IPS-18a (cell line): ENCODE data around the gene CNTN1.

Experiments used
- H3K27ac ChIP-seq: one replicate; pipeline ENCODE4 v1.5.1; 2013; ENCODE audit warnings: low read length
- H3K27me3 ChIP-seq: one replicate; pipeline ENCODE4 v1.6.1; 2013; ENCODE audit warnings: mild to moderate bottlenecking, low read length; ENCODE audit not compliant: control insufficient read depth, insufficient read depth
- H3K36me3 ChIP-seq: one replicate; pipeline ENCODE4 v1.6.1; 2013; ENCODE audit warnings: low read depth, low read length; ENCODE audit not compliant: control insufficient read depth
- H3K4me1 ChIP-seq: one replicate; pipeline ENCODE4 v1.6.1; 2013; ENCODE audit warnings: low read depth, low read length; ENCODE audit not compliant: control insufficient read depth
- H3K4me3 ChIP-seq: one replicate; pipeline ENCODE4 v1.5.1; 2013; ENCODE audit warnings: low read length
- H3K9ac ChIP-seq: one replicate; pipeline ENCODE4 v1.6.1; 2013; ENCODE audit warnings: mild to moderate bottlenecking, low read length, moderate library complexity
- H3K9me3 ChIP-seq: one replicate; pipeline ENCODE4 v1.6.1; 2013; ENCODE audit warnings: low read depth, low read length; ENCODE audit not compliant: control insufficient read depth

The CNTN1 gene

DNA sequence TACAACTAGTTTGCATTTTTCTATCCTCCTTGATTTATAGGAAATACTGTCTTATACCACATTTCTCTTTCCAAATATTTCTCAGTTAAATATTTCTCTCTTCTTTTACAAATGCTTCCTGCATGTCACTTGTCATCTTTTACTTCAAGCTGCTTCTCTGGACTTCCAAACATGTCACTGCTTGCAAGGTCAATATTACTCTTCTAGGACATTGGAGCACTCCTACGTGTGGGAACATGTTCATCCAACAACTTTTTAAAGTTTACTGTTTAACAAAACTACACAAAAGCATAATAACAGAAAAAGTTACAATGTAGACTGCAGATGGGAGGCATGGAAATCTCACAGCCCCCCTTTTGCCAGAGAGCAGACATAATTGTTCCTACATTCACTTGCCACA lies 28.5 kb upstream of the CNTN1 start:
- H3K27me3 ChIP-seq: no peaks in the 10 kb centered on the region
- no peaks in the 10 kb centered on the region for H3K36me3 ChIP-seq

DNA sequence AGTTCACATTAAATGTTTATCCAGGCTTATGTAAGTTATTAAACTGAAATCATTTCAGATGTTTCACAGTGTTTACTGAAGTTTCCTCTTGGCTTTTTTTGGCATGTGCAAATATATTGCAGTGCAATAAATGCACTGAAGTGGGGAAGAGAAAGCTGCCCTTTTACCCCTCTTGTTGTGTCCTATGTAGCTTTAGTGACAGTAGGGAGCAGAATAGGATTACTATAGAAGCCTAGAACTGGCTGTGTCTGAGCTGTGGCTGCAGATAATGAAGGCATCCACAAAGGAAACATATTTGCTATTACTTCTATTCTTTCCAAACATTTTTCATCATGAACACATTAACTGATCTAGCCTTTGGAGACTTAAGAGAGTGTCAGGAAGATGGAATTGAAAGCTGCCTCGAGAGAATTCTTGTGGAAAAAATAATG lies 24.1 kb upstream of the CNTN1 start:
- Histone ChIP-seq H3K4me1 (peaks cover 6% of the 10 kb centered on the region), H3K9ac (no peak overlapping the region), H3K36me3 (no peaks in the 10 kb centered on the region), H3K27ac (no peak overlapping the region), H3K9me3 (no peaks in the 10 kb centered on the region), H3K4me3 (no peak overlapping the region), H3K27me3 (no peaks in the 10 kb centered on the region)

More for the DNA sequence above, 28.5 kb upstream of the CNTN1 start:
- Histone ChIP-seq H3K9ac (no peak overlapping the region), H3K27ac (no peak overlapping the region), H3K4me1 (no peaks in the 10 kb centered on the region), H3K9me3 (no peaks in the 10 kb centered on the region), H3K4me3 (no peak overlapping the region)

DNA sequence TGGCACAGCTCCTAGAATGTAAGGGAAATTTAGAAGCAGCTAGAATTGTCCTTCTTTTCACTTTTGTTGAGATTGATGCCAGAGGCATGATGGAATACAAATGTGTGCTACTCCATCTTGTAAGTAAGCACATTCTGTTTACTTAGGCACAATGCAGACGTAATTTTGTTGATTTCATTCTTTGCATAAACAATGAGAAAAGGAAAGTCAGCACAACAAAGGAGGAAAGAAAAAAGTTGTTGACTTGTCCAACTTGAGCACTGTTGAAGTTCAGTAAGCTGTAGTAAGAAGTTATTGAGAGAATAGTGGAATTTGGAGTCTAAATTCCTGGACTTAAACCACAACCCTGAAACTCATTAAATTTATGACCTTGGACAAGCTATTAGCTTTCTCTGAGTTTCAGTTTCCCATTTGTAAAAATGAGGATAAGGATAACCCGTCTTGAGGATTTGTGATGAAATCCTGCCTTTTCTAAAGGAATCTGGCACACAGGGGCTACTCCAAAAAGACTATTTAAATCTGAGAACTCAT lies 19.4 kb upstream of the CNTN1 start:
- no peak overlapping the region for H3K9ac ChIP-seq
- H3K27me3 ChIP-seq: no peaks in the 10 kb centered on the region
- H3K4me3 ChIP-seq: no peak overlapping the region
- H3K9me3 ChIP-seq: no peaks in the 10 kb centered on the region
- peaks cover 6% of the 10 kb centered on the region for H3K4me1 ChIP-seq
- no peaks in the 10 kb centered on the region for H3K36me3 ChIP-seq
- H3K27ac ChIP-seq: no peak overlapping the region

DNA sequence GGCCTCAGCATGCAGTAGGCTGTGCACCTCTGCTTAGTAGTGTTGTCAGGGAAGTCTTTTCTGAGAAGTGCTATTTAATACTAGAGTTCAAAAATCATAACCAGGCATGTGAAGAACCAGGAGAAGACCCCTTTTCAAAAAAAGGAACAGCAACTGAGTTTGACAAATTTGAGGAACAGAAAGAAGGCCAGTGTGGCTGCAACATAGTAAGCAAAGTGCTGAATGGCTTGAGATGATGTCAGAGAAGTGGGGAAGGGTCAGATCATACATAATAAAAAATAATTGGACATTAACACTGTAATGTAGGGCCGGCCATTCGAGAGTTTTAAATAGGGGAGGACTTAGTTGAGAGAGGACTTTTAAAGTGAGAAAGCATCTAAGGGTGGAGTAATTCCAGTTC lies 11.1 kb upstream of the CNTN1 start:
- Histone ChIP-seq H3K4me1 (no peaks in the 10 kb centered on the region), H3K36me3 (no peaks in the 10 kb centered on the region), H3K27ac (no peak overlapping the region), H3K9ac (no peak overlapping the region), H3K27me3 (no peaks in the 10 kb centered on the region), H3K4me3 (no peak overlapping the region), H3K9me3 (no peaks in the 10 kb centered on the region)

DNA sequence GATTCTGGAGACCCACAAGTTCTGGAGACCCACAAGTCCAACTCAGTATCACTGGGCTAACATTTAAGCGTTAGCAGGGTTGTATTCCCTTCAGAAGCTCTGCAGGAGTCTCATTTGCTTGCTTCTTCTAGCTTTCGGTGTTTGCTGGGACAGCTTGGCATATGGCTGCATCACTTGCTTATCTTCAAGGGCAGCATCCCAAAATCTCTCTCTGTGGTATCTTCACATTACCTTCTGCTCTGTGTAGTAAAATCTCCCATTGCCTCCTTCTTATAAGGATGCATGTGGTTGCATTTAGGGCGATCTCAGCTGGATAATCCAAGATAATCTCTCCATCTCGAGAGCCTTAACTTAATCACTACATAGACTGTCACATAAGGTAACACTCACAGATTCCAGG lies 7.3 kb upstream of the CNTN1 start:
- no peak overlapping the region for H3K27ac ChIP-seq
- no peaks in the 10 kb centered on the region for H3K4me1 ChIP-seq
- H3K9ac ChIP-seq: no peak overlapping the region
- H3K36me3 ChIP-seq: no peaks in the 10 kb centered on the region
- H3K4me3 ChIP-seq: no peak overlapping the region
- H3K9me3 ChIP-seq: no peaks in the 10 kb centered on the region
- H3K27me3 ChIP-seq: no peaks in the 10 kb centered on the region

DNA sequence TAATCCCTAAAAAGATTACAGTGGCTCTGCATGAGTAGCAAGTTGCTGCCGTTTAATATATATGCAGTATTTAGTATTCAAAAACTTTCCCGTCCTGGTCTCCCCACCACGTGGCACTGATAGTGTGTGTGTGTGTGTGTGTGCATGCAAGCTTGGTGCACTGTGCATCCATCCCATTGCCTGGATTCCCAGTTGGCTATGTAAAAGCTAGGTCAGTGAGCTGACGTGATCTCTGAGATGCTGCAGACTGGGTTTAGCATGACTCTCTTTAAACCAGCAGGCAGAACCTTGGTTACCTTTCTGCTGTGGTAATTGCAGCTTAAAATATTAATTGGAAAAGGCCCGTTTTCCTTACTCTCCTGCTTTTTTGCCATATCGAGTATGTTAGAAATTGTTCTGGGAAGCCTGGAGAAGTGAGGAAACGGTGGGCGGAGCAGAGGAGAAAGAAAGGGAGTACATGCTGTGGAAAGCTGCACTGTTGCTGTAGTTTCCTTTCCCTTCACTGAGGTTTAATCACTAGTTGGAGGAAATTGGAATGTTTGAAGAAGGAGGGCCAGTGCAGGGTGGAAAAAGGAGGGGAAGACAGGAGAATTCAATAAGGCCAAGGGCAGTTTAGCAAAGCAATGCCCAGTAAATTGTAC lies 4.0 kb upstream of the CNTN1 start:
- Histone ChIP-seq H3K27ac (no peak overlapping the region), H3K27me3 (peaks cover 15% of the 10 kb centered on the region), H3K9me3 (no peaks in the 10 kb centered on the region), H3K4me1 (peaks cover 6% of the 10 kb centered on the region), H3K9ac (no peak overlapping the region), H3K4me3 (no peak overlapping the region), H3K36me3 (no peaks in the 10 kb centered on the region)

DNA sequence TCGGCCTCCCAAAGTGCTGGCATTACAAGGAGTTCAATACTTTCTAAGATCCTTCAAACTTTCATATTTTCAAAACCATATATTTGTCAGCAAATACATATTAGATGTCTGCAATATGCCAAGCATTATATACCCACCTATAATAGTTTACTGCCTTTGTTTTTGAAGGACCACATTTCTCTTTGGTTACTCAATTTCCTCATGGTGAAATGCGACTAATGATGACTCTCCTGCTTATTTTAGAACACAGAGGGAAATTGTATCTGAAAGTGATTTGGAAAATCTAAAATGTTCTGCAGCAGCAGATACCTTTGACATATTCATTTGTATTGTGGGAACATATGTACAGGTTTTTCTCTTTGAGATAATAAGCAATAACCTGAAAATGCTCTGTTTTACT lies 2.7 kb upstream of the CNTN1 start:
- peaks cover 6% of the 10 kb centered on the region for H3K4me1 ChIP-seq
- H3K9ac ChIP-seq: no peak overlapping the region
- H3K27ac ChIP-seq: no peak overlapping the region
- no peaks in the 10 kb centered on the region for H3K9me3 ChIP-seq
- H3K27me3 ChIP-seq: peaks cover 18% of the 10 kb centered on the region
- H3K36me3 ChIP-seq: no peaks in the 10 kb centered on the region
- no peak overlapping the region for H3K4me3 ChIP-seq

DNA sequence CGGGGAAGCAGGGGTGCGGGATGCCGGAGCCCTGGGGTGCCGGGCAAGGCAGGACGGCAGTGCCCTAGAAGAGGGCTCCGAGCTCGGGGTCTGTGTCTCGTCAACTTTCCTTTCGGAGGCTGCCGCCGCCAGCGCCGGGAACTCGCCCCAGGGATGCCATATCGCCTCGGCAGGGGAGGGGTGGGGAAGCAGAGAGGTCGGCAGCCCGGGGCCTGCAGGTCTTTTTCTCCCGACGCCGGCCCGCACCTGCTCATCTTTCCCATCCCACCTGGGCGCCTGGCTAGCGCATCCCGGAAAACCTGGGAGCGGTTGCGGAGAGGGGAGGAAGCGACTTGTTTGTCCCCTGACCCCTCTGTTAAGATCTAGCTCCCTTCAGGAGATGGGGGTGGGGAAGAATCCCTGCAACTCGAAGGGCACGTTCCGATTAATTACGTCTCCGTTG lies 547 bp downstream of the CNTN1 start:
- H3K9me3 ChIP-seq: no peaks in the 10 kb centered on the region
- peak overlapping the region; percentile 79 for H3K4me3 ChIP-seq
- H3K4me1 ChIP-seq: peaks cover 6% of the 10 kb centered on the region
- no peak overlapping the region for H3K9ac ChIP-seq
- peaks cover 18% of the 10 kb centered on the region for H3K27me3 ChIP-seq
- no peaks in the 10 kb centered on the region for H3K36me3 ChIP-seq
- no peak overlapping the region for H3K27ac ChIP-seq

DNA sequence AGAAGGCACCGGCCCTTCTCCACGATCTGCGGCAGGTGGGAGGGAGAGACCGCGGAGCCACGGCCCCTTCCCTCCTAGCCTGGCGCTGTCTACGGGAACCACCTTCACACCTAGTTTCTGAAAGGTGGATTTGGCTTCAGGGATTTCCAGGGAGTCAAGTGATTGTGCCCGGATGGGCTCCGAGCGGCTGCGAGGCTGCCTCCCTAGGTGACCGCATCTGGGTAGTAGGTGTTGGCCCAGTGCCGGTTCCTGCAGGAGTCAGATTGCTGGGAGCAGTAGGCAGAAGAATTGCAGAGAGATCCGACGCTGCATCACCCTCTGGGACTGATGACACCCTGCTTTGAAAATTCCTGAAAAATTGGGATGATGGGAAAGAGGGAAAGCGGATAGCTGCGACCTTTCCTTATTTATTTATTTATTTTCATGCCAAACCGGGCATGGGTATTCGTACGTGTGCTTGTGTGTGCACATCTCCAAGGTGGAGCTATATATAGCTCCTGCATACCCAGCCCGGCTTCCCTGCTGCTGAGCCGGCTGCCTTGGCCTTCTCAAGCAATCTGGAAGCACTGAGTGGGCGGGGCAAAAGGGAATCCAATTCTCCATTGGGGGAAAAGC lies 1.1 kb downstream of the CNTN1 start:
- Histone ChIP-seq H3K27me3 (peaks cover 18% of the 10 kb centered on the region), H3K9me3 (no peaks in the 10 kb centered on the region), H3K9ac (no peak overlapping the region), H3K27ac (no peak overlapping the region), H3K36me3 (no peaks in the 10 kb centered on the region), H3K4me3 (peak overlapping the region; percentile 79), H3K4me1 (peaks cover 6% of the 10 kb centered on the region)

DNA sequence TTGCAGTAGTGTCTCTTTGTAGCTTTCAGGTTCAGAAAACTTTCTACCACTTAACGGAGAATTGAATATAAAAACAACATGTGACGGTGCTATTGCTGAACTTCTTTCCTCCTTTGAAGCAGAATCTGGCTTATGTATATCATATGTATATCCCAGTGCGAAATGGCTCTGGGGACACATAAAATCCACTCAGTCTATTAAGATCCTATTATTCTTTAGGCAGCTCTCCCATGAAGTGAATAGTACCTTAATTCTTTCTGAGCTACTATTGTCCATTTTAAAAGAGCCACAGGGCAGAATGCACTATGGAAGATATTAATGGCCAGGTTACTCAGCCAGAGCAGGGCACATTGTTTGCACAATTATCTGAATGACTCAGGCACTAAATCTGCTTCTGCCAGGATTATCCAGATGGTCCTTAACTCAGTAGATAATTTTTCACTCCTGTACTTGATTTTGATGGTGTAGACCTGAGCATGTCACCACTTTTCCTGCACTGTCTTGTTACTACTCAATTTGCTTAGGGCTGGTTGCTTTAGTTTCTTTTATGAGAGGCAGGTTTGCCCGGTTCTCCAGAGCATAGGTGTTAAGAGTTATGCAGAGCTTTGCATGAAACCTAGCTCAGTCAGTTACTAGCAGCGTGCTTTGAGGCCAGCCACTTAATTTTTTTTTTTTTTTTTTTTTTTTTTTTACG lies 5.5 kb downstream of the CNTN1 start:
- Histone ChIP-seq H3K9me3 (no peaks in the 10 kb centered on the region), H3K9ac (no peak overlapping the region), H3K27ac (no peak overlapping the region), H3K36me3 (no peaks in the 10 kb centered on the region), H3K4me1 (no peaks in the 10 kb centered on the region), H3K27me3 (peaks cover 8% of the 10 kb centered on the region), H3K4me3 (no peak overlapping the region)

DNA sequence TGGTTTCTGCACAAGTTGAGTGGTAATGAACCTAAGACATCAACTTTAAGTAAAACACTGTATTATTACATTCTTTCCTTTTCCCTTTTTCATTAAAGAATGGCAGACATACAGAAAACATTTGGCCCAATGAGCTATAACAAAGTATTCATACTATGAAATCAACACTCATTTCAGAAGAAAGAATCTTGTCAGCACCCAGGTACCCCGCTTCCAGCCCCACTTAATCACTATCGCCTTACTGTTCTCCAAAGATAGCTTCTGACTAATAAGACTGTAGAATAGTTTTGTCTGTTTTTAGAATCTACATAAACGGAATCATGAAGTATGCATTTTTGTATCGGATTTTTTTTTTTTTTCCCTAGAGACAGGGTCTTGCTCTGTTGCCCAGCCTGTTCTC lies 9.5 kb downstream of the CNTN1 start:
- H3K9ac ChIP-seq: no peak overlapping the region
- no peak overlapping the region for H3K4me3 ChIP-seq
- no peaks in the 10 kb centered on the region for H3K36me3 ChIP-seq
- H3K27ac ChIP-seq: no peak overlapping the region
- H3K9me3 ChIP-seq: no peaks in the 10 kb centered on the region
- no peaks in the 10 kb centered on the region for H3K27me3 ChIP-seq
- H3K4me1 ChIP-seq: no peaks in the 10 kb centered on the region
